Ovary (tissue), 3 donors: Measurements from ENCODE around the gene CDKAL1.

Experiments used
- CTCF ChIP-seq, 3 donors: fragments of 450-650 bp in 2 of 3; fragments of 200-600 bp in 1 of 3; IDR thresholded peaks; one replicate each; pipeline versions ENCODE4 v1.5.1 to v1.8.0; 2016 to 2022; ENCODE audit warnings: antibody characterized with exemption in 3 of 3, mild to moderate bottlenecking in 1 of 3
- EP300 ChIP-seq: sonication (generic); formaldehyde crosslinking; IDR thresholded peaks from one replicate; pipeline ENCODE4 v1.6.1; 2017; ENCODE audit warnings: antibody characterized with exemption
- POLR2A ChIP-seq: fragments of 450-650 bp; IDR thresholded peaks from one replicate; pipeline ENCODE4 v1.6.1; 2017; ENCODE audit warnings: antibody characterized with exemption, mild to moderate bottlenecking, moderate library complexity
- donor health status: DM: no; HTN: no; CAD: no.

- TF ChIP-seq CTCF (IDR thresholded peaks at IDR 0.05) (no peak), EP300 (no peak), POLR2A (no peak)
These were observed 725.4 kb downstream of the CDKAL1 start for GRCh38 chr6:21259660-21260059.
